Ammon's horn (tissue), 1 donor: Measurements from ENCODE around the gene PLEKHH2.

Source experiments
- DNase-seq: peaks from one replicate; pipeline ENCODE4 v3.0.0-alpha.2; 2016; ENCODE audit warnings: low spot score

Gene PLEKHH2

DNA sequence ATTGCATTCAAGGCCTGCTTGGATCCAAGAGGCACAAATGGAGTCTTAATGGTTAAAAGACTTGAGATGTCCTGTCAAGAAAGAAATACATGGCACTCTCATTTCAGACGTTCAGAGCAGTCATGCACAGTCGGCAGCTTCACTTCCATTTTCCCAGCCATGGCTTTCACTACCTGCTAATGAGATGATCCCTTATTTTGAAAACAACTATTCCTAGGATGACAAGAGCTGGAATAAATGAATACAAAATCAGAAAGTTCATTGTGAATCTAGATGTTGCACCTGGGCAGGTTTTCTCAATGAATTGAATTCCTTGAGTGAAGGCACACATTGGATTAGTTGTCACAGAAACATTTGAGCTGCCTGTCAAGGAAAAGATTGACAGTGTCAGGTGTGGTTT, 175.9 kb downstream of the PLEKHH2 start:
- DNase-seq = no peak

DNA sequence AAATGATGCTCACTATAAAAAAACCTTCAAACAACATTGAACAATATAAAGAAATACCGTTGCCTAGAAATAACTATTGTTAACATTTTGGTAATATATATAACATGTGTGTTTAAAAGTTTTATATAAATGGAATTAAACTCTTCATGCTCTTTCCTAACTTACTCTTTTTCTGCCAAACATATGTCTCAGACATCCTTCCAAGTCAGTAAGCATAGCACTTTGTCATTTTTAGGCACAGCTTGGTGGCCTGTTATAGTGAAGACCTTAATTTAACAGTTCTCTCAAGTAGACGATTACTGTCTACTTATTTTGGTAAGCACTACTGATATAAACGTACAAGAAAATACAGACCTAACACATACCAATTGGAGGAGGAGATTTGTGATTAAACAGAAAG, 177.7 kb downstream of the PLEKHH2 start:
- no peak for DNase-seq
